Lower leg skin (tissue), 3 donors: ENCODE measurements around the gene FCER2.

Experiments used
- CTCF ChIP-seq, 3 donors: fragments of 450-650 bp; IDR thresholded peaks; one replicate each; pipeline ENCODE4 v1.5.1; 2016; ENCODE audit warnings: antibody characterized with exemption in 3 of 3, mild to moderate bottlenecking in 3 of 3, moderate library complexity in 2 of 3
- POLR2A ChIP-seq, 2 donors: fragments of 450-650 bp; IDR thresholded peaks; one replicate each; pipeline ENCODE4 v1.6.1; 2016 to 2017; ENCODE audit warnings: antibody characterized with exemption in 2 of 2, mild to moderate bottlenecking in 1 of 2, moderate library complexity in 1 of 2

DNA sequence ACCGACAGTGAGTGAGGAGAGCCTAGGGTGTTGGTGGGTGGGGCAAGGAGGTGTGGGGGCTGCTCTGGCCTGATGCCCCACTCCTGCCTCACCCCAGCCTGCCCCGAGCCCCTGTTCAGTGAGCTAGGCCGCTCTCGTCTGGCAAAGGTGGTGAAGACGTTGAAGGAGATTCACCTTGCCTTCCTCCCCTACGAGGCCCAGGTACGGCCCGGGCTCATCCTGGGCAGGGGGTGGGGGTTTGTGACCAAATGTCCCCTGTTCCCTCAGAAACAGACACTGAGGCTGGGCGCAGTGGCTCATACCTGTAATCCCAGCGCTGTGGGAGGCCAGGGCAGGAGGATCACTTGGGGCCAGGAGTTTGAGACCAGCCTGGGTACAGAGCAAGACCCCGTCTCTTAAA lies 61.1 kb downstream of the FCER2 start:
- no peak for TF ChIP-seq CTCF (IDR thresholded peaks at IDR 0.05)
- no peak for TF ChIP-seq POLR2A (IDR thresholded peaks at IDR 0.05)
